LNCaP clone FGC (cell line): ENCODE results near the gene RAP2A.

Experiments
- DNase-seq: peaks from one replicate; pipeline ENCODE4 v3.0.0-alpha.2; 2011; ENCODE audit warnings: low read depth
- H3K4me3 ChIP-seq: 2 replicates; pipeline ENCODE4 v1.5.1; 2011; ENCODE audit warnings: mild to moderate bottlenecking, low read depth, low read length, control low read depth
- TF ChIP-seq, protein P1 (sequence below): IDR thresholded peaks from 2 replicates; pipeline ENCODE4 v1.5.1; 2012; ENCODE audit warnings: mild to moderate bottlenecking; ENCODE audit not compliant: control insufficient read depth, insufficient read depth; ENCODE audit errors: extremely low read depth

Gene RAP2A

DNA sequence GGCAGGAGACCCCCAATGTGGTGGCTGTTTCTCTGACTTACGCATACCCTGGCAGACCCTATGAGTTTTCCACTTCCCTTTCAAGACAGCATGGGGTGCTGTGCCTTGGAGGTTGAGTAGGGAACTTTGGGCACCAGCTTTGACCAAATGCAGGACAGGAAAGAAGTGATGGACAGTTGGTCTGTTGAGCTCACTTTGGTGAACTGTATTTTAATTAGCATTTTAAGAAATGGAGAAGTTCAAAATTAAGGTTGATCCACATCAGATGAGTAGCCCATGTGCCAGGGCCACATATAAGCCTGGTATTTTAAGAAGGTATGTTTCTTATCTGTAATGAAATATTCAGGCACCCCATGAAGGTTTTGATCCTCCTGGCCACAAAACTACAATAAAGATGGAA is 46.1 kb upstream of the RAP2A start:
- TF ChIP-seq, protein P1, sequence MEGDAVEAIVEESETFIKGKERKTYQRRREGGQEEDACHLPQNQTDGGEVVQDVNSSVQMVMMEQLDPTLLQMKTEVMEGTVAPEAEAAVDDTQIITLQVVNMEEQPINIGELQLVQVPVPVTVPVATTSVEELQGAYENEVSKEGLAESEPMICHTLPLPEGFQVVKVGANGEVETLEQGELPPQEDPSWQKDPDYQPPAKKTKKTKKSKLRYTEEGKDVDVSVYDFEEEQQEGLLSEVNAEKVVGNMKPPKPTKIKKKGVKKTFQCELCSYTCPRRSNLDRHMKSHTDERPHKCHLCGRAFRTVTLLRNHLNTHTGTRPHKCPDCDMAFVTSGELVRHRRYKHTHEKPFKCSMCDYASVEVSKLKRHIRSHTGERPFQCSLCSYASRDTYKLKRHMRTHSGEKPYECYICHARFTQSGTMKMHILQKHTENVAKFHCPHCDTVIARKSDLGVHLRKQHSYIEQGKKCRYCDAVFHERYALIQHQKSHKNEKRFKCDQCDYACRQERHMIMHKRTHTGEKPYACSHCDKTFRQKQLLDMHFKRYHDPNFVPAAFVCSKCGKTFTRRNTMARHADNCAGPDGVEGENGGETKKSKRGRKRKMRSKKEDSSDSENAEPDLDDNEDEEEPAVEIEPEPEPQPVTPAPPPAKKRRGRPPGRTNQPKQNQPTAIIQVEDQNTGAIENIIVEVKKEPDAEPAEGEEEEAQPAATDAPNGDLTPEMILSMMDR: no peak
- DNase-seq: no peak
- no peak overlapping the region for H3K4me3 ChIP-seq

DNA sequence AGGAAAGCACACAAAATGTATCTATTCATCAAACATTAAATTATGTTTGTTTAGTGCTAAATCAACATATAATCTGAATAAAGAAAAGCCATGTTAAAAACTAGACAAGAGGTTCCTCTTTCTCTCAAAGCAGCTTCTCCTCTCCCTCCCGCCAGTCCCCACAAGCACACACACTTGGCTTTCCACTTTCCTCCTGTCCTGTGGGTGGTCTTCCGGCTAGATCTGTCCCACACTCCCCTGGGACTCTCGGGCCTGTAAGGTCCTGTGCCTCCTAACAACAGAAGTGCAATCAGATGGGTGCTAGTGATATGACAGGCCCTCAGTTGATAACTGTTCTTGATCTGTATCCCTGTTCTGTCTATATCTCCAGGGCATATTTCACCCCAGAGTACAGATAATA is 45.6 kb upstream of the RAP2A start:
- TF ChIP-seq, protein P1: no peak
- H3K4me3 ChIP-seq: no peak overlapping the region
- DNase-seq: no peak

DNA sequence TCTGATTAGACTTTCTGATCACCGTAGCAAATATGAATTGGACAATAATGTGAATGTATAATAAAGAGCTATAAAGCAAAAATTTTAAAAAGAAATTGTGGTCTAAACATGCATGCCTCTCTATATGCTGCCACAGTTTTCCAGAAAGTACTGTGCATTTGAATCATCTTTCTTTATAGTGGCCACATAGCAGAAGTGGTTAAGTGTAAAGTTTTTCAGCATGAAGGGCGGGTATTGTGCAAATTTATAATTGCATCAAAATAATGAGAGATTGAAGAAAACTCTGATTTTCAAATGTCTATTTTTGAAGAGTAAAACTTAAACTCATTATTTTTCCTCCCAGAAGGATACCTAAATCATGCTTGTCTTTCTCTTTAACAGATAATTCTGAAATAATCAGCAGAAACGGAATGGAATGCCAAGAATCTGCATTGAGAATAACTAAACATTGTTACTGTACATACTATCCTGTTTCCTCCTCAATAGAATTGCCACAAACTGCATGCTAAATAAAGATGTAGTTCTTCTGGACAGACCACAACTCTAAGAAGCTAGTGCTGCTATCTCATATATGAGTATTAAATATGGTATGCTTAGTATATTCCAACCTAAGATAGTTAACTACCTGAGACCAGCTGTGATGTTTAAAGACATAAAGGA is 42.9 kb upstream of the RAP2A start:
- no peak for DNase-seq
- no peak overlapping the region for H3K4me3 ChIP-seq
- TF ChIP-seq, protein P1: no peak

DNA sequence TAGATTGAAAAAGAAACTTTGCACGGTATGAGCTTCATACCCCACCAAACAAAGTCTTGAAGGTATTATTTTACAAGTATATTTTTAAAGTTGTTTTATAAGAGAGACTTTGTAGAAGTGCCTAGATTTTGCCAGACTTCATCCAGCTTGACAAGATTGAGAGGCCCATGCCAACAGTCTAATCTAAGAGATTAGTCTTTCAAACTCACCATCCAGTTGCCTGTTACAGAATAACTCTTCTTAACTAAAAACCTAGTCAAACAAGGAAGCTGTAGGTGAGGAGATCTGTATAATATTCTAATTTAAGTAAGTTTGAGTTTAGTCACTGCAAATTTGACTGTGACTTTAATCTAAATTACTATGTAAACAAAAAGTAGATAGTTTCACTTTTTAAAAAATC is 41.9 kb upstream of the RAP2A start:
- TF ChIP-seq, protein P1: no peak
- DNase-seq: no peak
- H3K4me3 ChIP-seq: no peak overlapping the region

DNA sequence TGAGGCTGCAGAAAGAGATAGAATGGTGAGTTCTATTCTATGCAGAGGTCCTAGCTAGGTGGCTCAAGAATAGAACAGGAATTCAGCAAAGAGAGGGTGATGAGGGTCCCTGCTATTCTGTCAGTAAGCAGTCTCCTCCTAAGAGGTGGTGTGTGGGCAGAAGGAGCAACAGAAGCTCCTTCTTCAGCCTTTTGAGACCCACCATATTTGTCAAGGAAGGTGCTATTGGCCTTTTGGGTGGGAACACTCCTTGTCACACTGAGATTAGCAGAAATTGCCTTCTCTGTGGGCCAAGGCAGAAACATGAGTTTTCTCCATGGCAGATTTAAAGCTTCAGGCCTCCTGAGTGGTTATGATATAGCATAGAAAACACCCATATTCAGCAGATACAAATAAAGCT is 39.4 kb upstream of the RAP2A start:
- TF ChIP-seq, protein P1: no peak
- no peak for DNase-seq

DNA sequence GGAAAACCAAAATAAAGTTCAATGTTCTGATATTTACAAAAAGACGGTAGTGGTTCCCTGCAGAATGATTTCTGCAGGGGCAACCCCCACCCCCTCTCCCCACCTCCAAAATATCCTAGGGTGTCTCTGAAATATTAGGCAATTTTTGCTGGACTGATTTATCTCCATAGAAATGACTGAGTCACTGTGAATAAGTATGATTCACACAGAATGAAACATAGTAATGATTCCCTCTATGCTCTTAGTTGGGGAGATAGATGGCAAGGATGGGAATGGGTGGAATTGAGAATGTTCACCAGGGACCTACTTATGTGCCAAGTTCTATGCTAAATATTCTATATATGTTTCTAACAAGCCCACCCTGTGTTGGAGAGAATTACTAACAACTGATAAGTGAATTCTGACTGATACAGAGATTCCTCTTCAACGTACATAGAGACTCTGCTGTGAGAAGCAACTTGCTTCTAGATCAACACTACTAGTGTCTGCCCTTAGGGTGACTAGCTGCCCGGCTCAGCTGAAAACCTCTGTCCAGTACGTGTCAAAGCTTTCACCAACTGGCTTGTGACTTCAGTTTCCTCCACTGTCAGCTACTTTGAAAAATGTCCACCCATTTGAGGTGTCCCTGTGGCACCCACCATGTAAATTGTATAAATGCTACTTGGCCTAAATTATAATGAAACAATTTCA is 38.4 kb upstream of the RAP2A start:
- DNase-seq: no peak
- TF ChIP-seq, protein P1: no peak
- H3K4me3 ChIP-seq: no peak overlapping the region

More for the DNA sequence above, 39.4 kb upstream of the RAP2A start:
- no peak overlapping the region for H3K4me3 ChIP-seq
